ENCODE data around the gene IFT122.
A peak's percentile ranks its signal among the peaks of the same experiment; 100 is the strongest.

The IFT122 gene

GRCh38 chr3:129425213-129425612, 14.8 kb upstream of the IFT122 start:
- peaks cover 45% of the 10 kb centered on the region for H3K4me1 Mint-ChIP-seq (ENCODE audit: low read depth)
- H3K27ac Mint-ChIP-seq: no peak overlapping the region

GRCh38 chr3:129425619-129426018, 14.4 kb upstream of the IFT122 start:
- Mint-ChIP-seq H3K4me3 (no peak overlapping the region), H3K27me3 (no peaks in the 10 kb centered on the region), H3K9me3 (no peaks in the 10 kb centered on the region), H3K27ac (no peak overlapping the region), H3K4me1 (ENCODE audit: low read depth) (peaks cover 45% of the 10 kb centered on the region), H3K36me3 (ENCODE audit: low read depth) (peaks cover 15% of the 10 kb centered on the region)

More at GRCh38 chr3:129425213-129425612, 14.8 kb upstream of the IFT122 start:
- Mint-ChIP-seq H3K4me3 (peak overlapping the region; percentile 2), H3K27me3 (no peaks in the 10 kb centered on the region), H3K36me3 (ENCODE audit: low read depth) (peaks cover 13% of the 10 kb centered on the region), H3K9me3 (no peaks in the 10 kb centered on the region)

- no peaks in the 10 kb centered on the region for H3K27me3 Mint-ChIP-seq
- H3K4me3 Mint-ChIP-seq: peak overlapping the region; percentile 74
- no peaks in the 10 kb centered on the region for H3K9me3 Mint-ChIP-seq
- peak overlapping the region; percentile 49 for H3K27ac Mint-ChIP-seq
- peaks cover 48% of the 10 kb centered on the region for H3K4me1 Mint-ChIP-seq (ENCODE audit: low read depth)
- H3K36me3 Mint-ChIP-seq (ENCODE audit: low read depth): peaks cover 34% of the 10 kb centered on the region
These were observed 12.0 kb upstream of the IFT122 start for GRCh38 chr3:129428007-129428375.

- peaks cover 52% of the 10 kb centered on the region for H3K4me1 Mint-ChIP-seq (ENCODE audit: low read depth)
- no peaks in the 10 kb centered on the region for H3K27me3 Mint-ChIP-seq
- peak within 1 kb of the TSS; percentile 74 for H3K4me3 Mint-ChIP-seq
- H3K27ac Mint-ChIP-seq: peak within 1 kb of the TSS; percentile 86
- H3K9me3 Mint-ChIP-seq: no peaks in the 10 kb centered on the region
- H3K36me3 Mint-ChIP-seq (ENCODE audit: low read depth): peaks cover 38% of the 10 kb centered on the region
These were observed 11.5 kb upstream of the IFT122 start, which contains the start of gene EFCAB12 for GRCh38 chr3:129428376-129429079. TSS of gene EFCAB12 (minus strand) at chr3:129428636. CDS start at chr3:129428488, 148 bp downstream.

GRCh38 chr3:129429080-129429451, 11.0 kb upstream of the IFT122 start:
- Mint-ChIP-seq H3K36me3 (ENCODE audit: low read depth) (peaks cover 43% of the 10 kb centered on the region), H3K4me3 (peak overlapping the region; percentile 74), H3K27ac (peak overlapping the region; percentile 86), H3K27me3 (no peaks in the 10 kb centered on the region), H3K4me1 (ENCODE audit: low read depth) (peaks cover 51% of the 10 kb centered on the region), H3K9me3 (no peaks in the 10 kb centered on the region)

- H3K4me1 Mint-ChIP-seq (ENCODE audit: low read depth): peaks cover 50% of the 10 kb centered on the region
- H3K27me3 Mint-ChIP-seq: no peaks in the 10 kb centered on the region
- peak overlapping the region; percentile 74 for H3K4me3 Mint-ChIP-seq
- H3K9me3 Mint-ChIP-seq: no peaks in the 10 kb centered on the region
- peaks cover 49% of the 10 kb centered on the region for H3K36me3 Mint-ChIP-seq (ENCODE audit: low read depth)
- H3K27ac Mint-ChIP-seq: peak overlapping the region; percentile 86
These were observed 10.4 kb upstream of the IFT122 start for GRCh38 chr3:129429602-129430001.

GRCh38 chr3:129432036-129432435, 8.0 kb upstream of the IFT122 start:
- peaks cover 65% of the 10 kb centered on the region for H3K4me1 Mint-ChIP-seq (ENCODE audit: low read depth)
- no peaks in the 10 kb centered on the region for H3K27me3 Mint-ChIP-seq
- H3K36me3 Mint-ChIP-seq (ENCODE audit: low read depth): peaks cover 73% of the 10 kb centered on the region
- no peaks in the 10 kb centered on the region for H3K9me3 Mint-ChIP-seq
- H3K27ac Mint-ChIP-seq: no peak overlapping the region
- H3K4me3 Mint-ChIP-seq: no peak overlapping the region

GRCh38 chr3:129432671-129433070, 7.4 kb upstream of the IFT122 start:
- no peaks in the 10 kb centered on the region for H3K9me3 Mint-ChIP-seq
- peaks cover 68% of the 10 kb centered on the region for H3K4me1 Mint-ChIP-seq (ENCODE audit: low read depth)
- no peaks in the 10 kb centered on the region for H3K27me3 Mint-ChIP-seq
- no peak overlapping the region for H3K27ac Mint-ChIP-seq
- no peak overlapping the region for H3K4me3 Mint-ChIP-seq
- peaks cover 77% of the 10 kb centered on the region for H3K36me3 Mint-ChIP-seq (ENCODE audit: low read depth)

- Mint-ChIP-seq H3K27me3 (no peaks in the 10 kb centered on the region), H3K9me3 (no peaks in the 10 kb centered on the region), H3K4me1 (ENCODE audit: low read depth) (peaks cover 68% of the 10 kb centered on the region), H3K27ac (no peak overlapping the region), H3K4me3 (no peak overlapping the region), H3K36me3 (ENCODE audit: low read depth) (peaks cover 86% of the 10 kb centered on the region)
These were observed 6.5 kb upstream of the IFT122 start for GRCh38 chr3:129433565-129433964.

GRCh38 chr3:129434140-129434539, 5.9 kb upstream of the IFT122 start:
- Mint-ChIP-seq H3K36me3 (ENCODE audit: low read depth) (peaks cover 81% of the 10 kb centered on the region), H3K4me1 (ENCODE audit: low read depth) (peaks cover 63% of the 10 kb centered on the region), H3K27ac (no peak overlapping the region), H3K9me3 (no peaks in the 10 kb centered on the region), H3K27me3 (no peaks in the 10 kb centered on the region), H3K4me3 (no peak overlapping the region)

GRCh38 chr3:129435367-129435766, 4.7 kb upstream of the IFT122 start:
- H3K36me3 Mint-ChIP-seq (ENCODE audit: low read depth): peaks cover 73% of the 10 kb centered on the region
- H3K9me3 Mint-ChIP-seq: no peaks in the 10 kb centered on the region
- H3K27me3 Mint-ChIP-seq: no peaks in the 10 kb centered on the region
- peaks cover 62% of the 10 kb centered on the region for H3K4me1 Mint-ChIP-seq (ENCODE audit: low read depth)
- H3K27ac Mint-ChIP-seq: peak overlapping the region; percentile 47
- H3K4me3 Mint-ChIP-seq: peak overlapping the region; percentile 58

GRCh38 chr3:129439226-129439816, 703 bp upstream of the IFT122 start:
- no peaks in the 10 kb centered on the region for H3K9me3 Mint-ChIP-seq

GRCh38 chr3:129440618-129441190, 680 bp downstream of the IFT122 start:
- no peaks in the 10 kb centered on the region for H3K27me3 Mint-ChIP-seq

More at GRCh38 chr3:129439226-129439816, 703 bp upstream of the IFT122 start:
- Mint-ChIP-seq H3K4me3 (peak overlapping the region; percentile 94), H3K4me1 (ENCODE audit: low read depth) (peaks cover 72% of the 10 kb centered on the region), H3K27me3 (no peaks in the 10 kb centered on the region), H3K36me3 (ENCODE audit: low read depth) (peaks cover 40% of the 10 kb centered on the region), H3K27ac (peak overlapping the region; percentile 97)

GRCh38 chr3:129441215-129441614, 1.2 kb downstream of the IFT122 start:
- Mint-ChIP-seq H3K9me3 (no peaks in the 10 kb centered on the region), H3K4me1 (ENCODE audit: low read depth) (peaks cover 54% of the 10 kb centered on the region)

More at GRCh38 chr3:129440618-129441190, 680 bp downstream of the IFT122 start:
- Mint-ChIP-seq H3K4me1 (ENCODE audit: low read depth) (peaks cover 59% of the 10 kb centered on the region), H3K9me3 (no peaks in the 10 kb centered on the region), H3K27ac (peak overlapping the region; percentile 97), H3K4me3 (peak overlapping the region; percentile 94), H3K36me3 (ENCODE audit: low read depth) (peaks cover 26% of the 10 kb centered on the region)

GRCh38 chr3:129441782-129442181, 1.8 kb downstream of the IFT122 start:
- H3K27ac Mint-ChIP-seq: no peak overlapping the region
- H3K36me3 Mint-ChIP-seq (ENCODE audit: low read depth): peaks cover 15% of the 10 kb centered on the region
- no peaks in the 10 kb centered on the region for H3K27me3 Mint-ChIP-seq
- peak overlapping the region; percentile 94 for H3K4me3 Mint-ChIP-seq
- peaks cover 49% of the 10 kb centered on the region for H3K4me1 Mint-ChIP-seq (ENCODE audit: low read depth)
- H3K9me3 Mint-ChIP-seq: no peaks in the 10 kb centered on the region

More at GRCh38 chr3:129441215-129441614, 1.2 kb downstream of the IFT122 start:
- H3K36me3 Mint-ChIP-seq (ENCODE audit: low read depth): peaks cover 21% of the 10 kb centered on the region
- H3K27ac Mint-ChIP-seq: peak overlapping the region; percentile 97
- H3K4me3 Mint-ChIP-seq: peak overlapping the region; percentile 94
- H3K27me3 Mint-ChIP-seq: no peaks in the 10 kb centered on the region

Data from stimulated activated naive CD8-positive, alpha-beta T cell treated with anti-CD3 and anti-CD28 coated beads, Interleukin-15, Interleukin-2, amounts not matched to agents 100 ng/mL and 50 ng/mL, for 24 hours (primary cell).